ENCODE measurements around the gene COMTD1.

COMTD1 gene

DNA sequence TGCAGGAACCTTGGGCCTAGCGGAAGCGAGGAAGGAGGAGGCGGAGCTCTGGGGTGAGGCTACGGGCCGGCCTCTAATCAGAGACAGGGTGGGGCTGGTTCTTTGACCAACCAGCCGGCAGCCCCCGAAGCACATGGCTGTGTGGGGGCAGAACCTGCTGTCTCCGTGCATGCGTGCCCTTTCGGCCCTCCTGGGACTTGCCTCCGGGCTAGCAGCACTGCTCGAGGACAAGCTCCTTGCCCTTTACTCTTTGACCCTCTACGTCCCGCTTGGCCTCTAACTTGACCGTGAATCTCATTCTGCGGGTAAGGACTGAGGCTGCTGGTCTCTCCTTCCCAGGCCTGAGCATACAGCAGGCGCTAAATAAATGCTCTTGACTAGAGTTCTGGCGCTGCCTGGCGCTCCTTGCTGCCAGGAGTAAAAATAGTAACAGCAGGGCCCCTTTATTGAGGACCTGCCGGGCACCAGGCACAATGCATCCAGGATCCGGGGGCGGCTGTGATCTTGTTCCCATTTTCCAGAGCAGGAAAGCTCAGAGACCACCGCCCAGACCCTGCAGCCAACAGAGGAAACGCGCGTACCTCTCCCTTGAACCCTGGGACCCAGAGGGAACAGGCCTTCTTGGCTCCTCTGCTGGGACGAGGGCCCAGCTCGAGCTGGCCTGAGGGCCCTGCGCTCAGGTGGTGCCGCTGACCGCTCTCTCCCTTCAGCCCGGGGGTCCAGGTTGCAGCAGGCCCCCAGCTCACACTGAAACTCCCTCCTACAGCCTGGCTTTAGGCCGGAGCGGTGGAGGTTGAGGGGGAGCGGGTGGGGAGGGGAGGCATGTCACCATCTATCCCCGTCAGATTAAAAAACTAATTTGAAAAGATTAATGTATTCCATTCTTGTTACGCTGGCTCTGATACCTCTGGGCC is 2.7 kb upstream of the COMTD1 start:
- TF ChIP-seq, protein P1, sequence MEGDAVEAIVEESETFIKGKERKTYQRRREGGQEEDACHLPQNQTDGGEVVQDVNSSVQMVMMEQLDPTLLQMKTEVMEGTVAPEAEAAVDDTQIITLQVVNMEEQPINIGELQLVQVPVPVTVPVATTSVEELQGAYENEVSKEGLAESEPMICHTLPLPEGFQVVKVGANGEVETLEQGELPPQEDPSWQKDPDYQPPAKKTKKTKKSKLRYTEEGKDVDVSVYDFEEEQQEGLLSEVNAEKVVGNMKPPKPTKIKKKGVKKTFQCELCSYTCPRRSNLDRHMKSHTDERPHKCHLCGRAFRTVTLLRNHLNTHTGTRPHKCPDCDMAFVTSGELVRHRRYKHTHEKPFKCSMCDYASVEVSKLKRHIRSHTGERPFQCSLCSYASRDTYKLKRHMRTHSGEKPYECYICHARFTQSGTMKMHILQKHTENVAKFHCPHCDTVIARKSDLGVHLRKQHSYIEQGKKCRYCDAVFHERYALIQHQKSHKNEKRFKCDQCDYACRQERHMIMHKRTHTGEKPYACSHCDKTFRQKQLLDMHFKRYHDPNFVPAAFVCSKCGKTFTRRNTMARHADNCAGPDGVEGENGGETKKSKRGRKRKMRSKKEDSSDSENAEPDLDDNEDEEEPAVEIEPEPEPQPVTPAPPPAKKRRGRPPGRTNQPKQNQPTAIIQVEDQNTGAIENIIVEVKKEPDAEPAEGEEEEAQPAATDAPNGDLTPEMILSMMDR (IDR thresholded peaks at IDR 0.05; ENCODE audit: insufficient read depth, low read depth, low read length, missing control alignments) = no peak
- no peak overlapping the region for H3K4me3 ChIP-seq (ENCODE audit: low read length)
- no peak for DNase-seq (ENCODE audit: low read depth)

DNA sequence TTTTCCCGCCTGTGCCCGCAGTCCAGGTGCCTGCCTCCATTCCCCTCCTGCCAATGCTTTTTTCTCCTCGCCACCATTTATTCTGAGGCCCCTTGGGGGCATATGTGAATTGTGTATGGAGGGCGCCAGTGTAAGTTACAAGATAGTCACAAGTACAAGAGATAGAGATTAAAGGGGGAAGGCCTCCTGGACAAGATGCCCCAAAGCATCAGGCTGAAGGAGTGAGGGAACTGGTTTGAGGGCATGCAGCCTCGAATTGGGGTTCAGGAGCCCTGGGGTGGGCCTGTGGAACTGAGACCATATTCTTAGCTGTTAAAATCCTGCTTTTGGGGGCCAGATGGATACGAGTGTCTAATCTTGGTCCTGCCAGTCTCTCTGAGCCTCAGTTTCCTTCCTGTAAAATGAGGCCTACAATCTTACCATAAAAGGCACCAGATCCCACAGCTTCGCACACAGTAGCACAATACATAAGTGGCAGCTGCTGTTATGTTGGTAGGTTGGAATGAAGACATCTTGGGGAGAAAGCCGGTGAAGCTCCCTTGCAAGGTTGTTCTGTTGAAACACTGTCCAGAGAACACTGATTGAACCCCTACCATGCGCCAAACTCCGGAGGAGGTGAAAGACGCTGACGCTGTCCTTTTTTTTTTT is 545 bp upstream of the COMTD1 start:
- TF ChIP-seq, protein P1 (IDR thresholded peaks at IDR 0.05; ENCODE audit: insufficient read depth, low read depth, low read length, missing control alignments) = no peak
- H3K4me3 ChIP-seq (ENCODE audit: low read length) = no peak overlapping the region
- no peak for DNase-seq (ENCODE audit: low read depth)

- peak overlapping the region; percentile 62 for H3K4me3 ChIP-seq (ENCODE audit: low read length)
- TF ChIP-seq, protein P1 (IDR thresholded peaks at IDR 0.05; ENCODE audit: insufficient read depth, low read depth, low read length, missing control alignments) = no peak
- no peak for DNase-seq (ENCODE audit: low read depth)
Measured at GRCh38 chr10:75234683-75235374, 928 bp downstream of the COMTD1 start.

- H3K4me3 ChIP-seq (ENCODE audit: low read length) = peak overlapping the region; percentile 62
- TF ChIP-seq, protein P1 (IDR thresholded peaks at IDR 0.05; ENCODE audit: insufficient read depth, low read depth, low read length, missing control alignments) = no peak
- DNase-seq (ENCODE audit: low read depth) = peak; percentile 98
Measured at GRCh38 chr10:75234017-75234682, 1.6 kb downstream of the COMTD1 start.

DNA sequence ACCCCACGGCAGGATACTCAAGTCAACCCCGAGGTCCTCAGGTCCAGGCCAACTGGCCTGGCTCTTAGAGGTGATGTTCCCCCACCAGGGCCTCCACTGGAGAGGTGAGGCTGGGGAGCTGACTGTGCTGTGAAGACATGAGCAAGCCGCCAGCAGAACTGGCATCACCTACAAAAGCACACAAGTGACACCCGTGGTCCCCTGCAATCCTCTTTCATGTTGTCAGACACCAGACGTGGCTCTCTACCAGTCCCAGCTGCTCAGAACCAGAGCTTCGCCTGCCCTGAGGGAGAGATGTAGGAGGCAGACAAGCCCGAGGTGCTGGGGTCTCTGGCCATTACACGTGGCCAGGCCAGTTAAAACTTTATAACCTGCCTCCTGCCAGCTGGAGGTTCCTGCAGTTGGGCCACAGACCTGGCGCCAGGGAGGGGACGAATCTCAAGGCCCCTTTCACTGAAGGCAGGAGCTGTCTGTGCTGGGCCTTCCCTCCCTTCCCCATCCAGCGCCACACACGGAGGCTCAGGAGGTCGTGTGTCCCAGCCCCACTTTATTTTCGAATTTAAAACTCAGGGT is 2.2 kb downstream of the COMTD1 start:
- peak overlapping the region; percentile 35 for H3K4me3 ChIP-seq (ENCODE audit: low read length)
- no peak for DNase-seq (ENCODE audit: low read depth)

More for the DNA sequence above, 2.2 kb downstream of the COMTD1 start:
- TF ChIP-seq, protein P1 (IDR thresholded peaks at IDR 0.05; ENCODE audit: insufficient read depth, low read depth, low read length, missing control alignments) = no peak
